Right renal cortex interstitium (tissue), 3 donors: ENCODE measurements around the gene FCHSD2. TPM values are rescaled to one million over a fixed set of nuclear protein-coding genes. Genes with fewer than 3 reads are reported as not detected.

ENCODE experiments used
- polyA plus RNA-seq, 3 donors: library from polyadenylated mRNA; unstranded; fragments of 120-200 nt; gene quantifications; one replicate each; pipeline ENCODE4 v1.2.1, GENCODE V29; 2013; ENCODE audit not compliant: insufficient read length in 3 of 3

The FCHSD2 gene
- polyA plus RNA-seq, 3 donors, result 43.7 to 49.7 (median 47.2) TPM

Other genes with a start within 250 kb of the FCHSD2 start
- under 1 TPM; 0.58 to 0.81 (median 0.67) TPM for gene P2RY2, start 76.0 kb upstream of the FCHSD2 start, polyA plus RNA-seq
- 1 to 10 TPM in 1 of 3 donors, under 1 TPM in 2; 0.81 to 1.1 (median 0.94) TPM for gene P2RY6, start 130.0 kb upstream of the FCHSD2 start, polyA plus RNA-seq
- 10 to 100 TPM; 70.2 to 73.5 (median 71.0) TPM for gene ARHGEF17, start 166.0 kb upstream of the FCHSD2 start, polyA plus RNA-seq
- 1 to 10 TPM; 2.1 to 2.7 (median 2.1) TPM for gene RELT, start 234.1 kb upstream of the FCHSD2 start, polyA plus RNA-seq